T-helper 17 cell (primary cell): Measurements from ENCODE around the gene NPDC1. TPM values are rescaled to one million over a fixed set of nuclear protein-coding genes. Genes with fewer than 3 reads are reported as not detected.

Source experiments
- ATAC-seq: fragments of 150-1000 bp; cut with Tn5 transposase; 2 replicates; pipeline ENCODE4 v1.10.0; 2021; ENCODE audit warnings: mild to moderate bottlenecking, moderate library complexity
- DNase-seq, 3 donors: peaks; one replicate each; pipeline versions ENCODE4 v3.0.0 to v3.0.0-alpha.2; 2020 to 2021
- H3K9me3 ChIP-seq: one replicate; pipeline ENCODE4 v1.7.0; 2013; ENCODE audit warnings: low read length, mild to moderate bottlenecking; ENCODE audit not compliant: control insufficient read depth, poor library complexity, severe bottlenecking
- H3K27ac Mint-ChIP-seq: one replicate; pipeline ENCODE4 v1.8.0; 2022; ENCODE audit warnings: mild to moderate bottlenecking, moderate library complexity, mixed read lengths
- H3K27me3 Mint-ChIP-seq: one replicate; pipeline ENCODE4 v1.8.0; 2022; ENCODE audit warnings: mixed read lengths
- H3K36me3 Mint-ChIP-seq: one replicate; pipeline ENCODE4 v1.8.0; 2022; ENCODE audit warnings: low read depth, mixed read lengths
- H3K4me1 Mint-ChIP-seq: one replicate; pipeline ENCODE4 v1.8.0; 2022; ENCODE audit warnings: mild to moderate bottlenecking, mixed read lengths
- H3K4me3 Mint-ChIP-seq: one replicate; pipeline ENCODE4 v1.8.0; 2022; ENCODE audit warnings: mild to moderate bottlenecking, moderate library complexity, mixed read lengths
- total RNA-seq, 4 donors: library from RNA in 2 of 4; stranded (reverse) in 2 of 4; gene quantifications; one replicate each; pipeline ENCODE4 v1.2.3 and lab custom pipeline; 2022 to 2026

The NPDC1 gene
- total RNA-seq, 2 donors from 2014 or later: 139 to 202 TPM

GRCh38 chr9:137026828-137027227, 19.1 kb downstream of the NPDC1 start:
- ATAC-seq (no peak), DNase-seq (no peak)
- H3K4me3 Mint-ChIP-seq: peak overlapping the region; percentile 90
- H3K9me3 ChIP-seq: no peaks in the 10 kb centered on the region
- H3K36me3 Mint-ChIP-seq: no peaks in the 10 kb centered on the region
- peak overlapping the region; percentile 67 for H3K27ac Mint-ChIP-seq
- peaks cover 29% of the 10 kb centered on the region for H3K4me1 Mint-ChIP-seq
- H3K27me3 Mint-ChIP-seq: no peaks in the 10 kb centered on the region

GRCh38 chr9:137026384-137026783, 19.6 kb downstream of the NPDC1 start:
- H3K27me3 Mint-ChIP-seq: no peaks in the 10 kb centered on the region
- peaks cover 28% of the 10 kb centered on the region for H3K4me1 Mint-ChIP-seq
- H3K9me3 ChIP-seq: no peaks in the 10 kb centered on the region
- no peak overlapping the region for H3K27ac Mint-ChIP-seq
- H3K36me3 Mint-ChIP-seq: no peaks in the 10 kb centered on the region
- DNase-seq: no peak
- peak overlapping the region; percentile 90 for H3K4me3 Mint-ChIP-seq
- no peak for ATAC-seq

DNA sequence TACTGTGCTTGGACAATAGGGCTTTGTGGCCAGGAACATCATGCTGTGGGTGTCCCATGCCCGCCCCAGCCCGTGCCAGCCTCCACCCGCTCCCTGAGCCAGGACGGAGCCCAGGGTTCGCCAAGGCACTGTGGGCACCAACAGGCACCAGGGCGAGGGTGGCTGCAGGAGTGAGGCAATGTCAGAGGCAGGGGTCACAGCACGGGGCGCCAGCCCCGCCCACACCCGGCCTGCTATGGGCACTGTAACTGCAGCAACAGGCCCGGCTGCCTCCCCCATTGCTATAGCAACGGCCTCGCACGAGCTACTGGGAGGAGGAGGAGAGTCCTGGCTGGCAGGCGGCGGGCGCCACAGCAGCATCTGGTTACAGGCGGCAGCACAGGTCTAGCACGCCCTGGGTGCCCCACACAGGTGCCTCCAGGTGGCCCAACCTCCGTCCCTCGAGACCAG, 20.4 kb downstream of the NPDC1 start:
- H3K4me1 Mint-ChIP-seq: peaks cover 23% of the 10 kb centered on the region
- no peak overlapping the region for H3K4me3 Mint-ChIP-seq
- H3K27ac Mint-ChIP-seq: peak overlapping the region; percentile 16
- H3K36me3 Mint-ChIP-seq: no peaks in the 10 kb centered on the region
- DNase-seq: no peak
- no peaks in the 10 kb centered on the region for H3K27me3 Mint-ChIP-seq
- ATAC-seq: peak; percentile 17
- H3K9me3 ChIP-seq: no peaks in the 10 kb centered on the region

DNA sequence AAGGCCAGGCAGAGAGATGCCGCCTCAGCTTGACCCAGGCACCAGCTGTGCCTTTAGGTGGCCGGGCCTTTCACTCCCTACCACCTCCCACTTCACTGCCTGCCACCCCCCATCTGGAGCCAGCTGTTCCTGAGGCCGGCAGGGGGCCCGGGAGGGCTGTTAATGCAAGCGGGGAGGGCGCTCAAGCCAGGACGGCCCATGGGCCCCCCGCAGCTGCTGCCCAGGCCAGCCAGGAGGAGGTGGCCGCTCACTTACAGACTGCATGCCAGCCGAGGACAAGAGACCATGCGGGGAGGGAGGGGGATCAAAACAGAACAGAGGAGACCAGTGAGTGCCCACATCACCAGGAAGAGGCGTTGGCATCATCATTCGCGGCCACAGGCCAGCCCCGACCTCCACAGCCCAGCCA, 22.4 kb downstream of the NPDC1 start:
- Mint-ChIP-seq H3K36me3 (no peaks in the 10 kb centered on the region), H3K27me3 (no peaks in the 10 kb centered on the region), H3K4me1 (peaks cover 14% of the 10 kb centered on the region), H3K27ac (peak overlapping the region; percentile 45), H3K4me3 (no peak overlapping the region)
- ATAC-seq (no peak), DNase-seq (no peak)
- no peaks in the 10 kb centered on the region for H3K9me3 ChIP-seq

GRCh38 chr9:137023157-137023556, 22.8 kb downstream of the NPDC1 start:
- ATAC-seq: no peak
- H3K9me3 ChIP-seq: no peaks in the 10 kb centered on the region
- H3K27me3 Mint-ChIP-seq: no peaks in the 10 kb centered on the region
- no peak for DNase-seq
- H3K4me1 Mint-ChIP-seq: peaks cover 14% of the 10 kb centered on the region
- H3K36me3 Mint-ChIP-seq: no peaks in the 10 kb centered on the region
- H3K4me3 Mint-ChIP-seq: no peak overlapping the region
- peak overlapping the region; percentile 45 for H3K27ac Mint-ChIP-seq

DNA sequence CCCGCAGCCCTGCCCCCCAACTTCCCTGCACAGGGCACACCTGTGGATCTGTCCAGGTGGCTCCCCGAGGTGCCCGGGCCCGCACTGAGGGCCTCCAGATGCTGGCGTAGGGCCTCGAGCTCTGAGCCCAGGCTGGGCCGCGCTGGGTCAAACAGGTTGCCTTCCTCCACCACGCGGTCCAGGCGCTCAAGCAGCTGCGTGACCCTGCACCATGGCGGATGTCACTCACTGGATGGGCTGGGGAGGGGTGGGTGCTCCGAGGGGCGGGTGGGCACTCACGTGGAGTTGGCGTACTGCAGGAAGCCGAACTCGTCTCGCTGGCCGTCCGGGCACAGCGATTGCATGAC, 23.3 kb downstream of the NPDC1 start:
- no peaks in the 10 kb centered on the region for H3K9me3 ChIP-seq
- H3K36me3 Mint-ChIP-seq: no peaks in the 10 kb centered on the region
- DNase-seq (no peak), ATAC-seq (no peak)
- peaks cover 14% of the 10 kb centered on the region for H3K4me1 Mint-ChIP-seq
- H3K27ac Mint-ChIP-seq: no peak overlapping the region
- H3K27me3 Mint-ChIP-seq: no peaks in the 10 kb centered on the region
- H3K4me3 Mint-ChIP-seq: no peak overlapping the region

DNA sequence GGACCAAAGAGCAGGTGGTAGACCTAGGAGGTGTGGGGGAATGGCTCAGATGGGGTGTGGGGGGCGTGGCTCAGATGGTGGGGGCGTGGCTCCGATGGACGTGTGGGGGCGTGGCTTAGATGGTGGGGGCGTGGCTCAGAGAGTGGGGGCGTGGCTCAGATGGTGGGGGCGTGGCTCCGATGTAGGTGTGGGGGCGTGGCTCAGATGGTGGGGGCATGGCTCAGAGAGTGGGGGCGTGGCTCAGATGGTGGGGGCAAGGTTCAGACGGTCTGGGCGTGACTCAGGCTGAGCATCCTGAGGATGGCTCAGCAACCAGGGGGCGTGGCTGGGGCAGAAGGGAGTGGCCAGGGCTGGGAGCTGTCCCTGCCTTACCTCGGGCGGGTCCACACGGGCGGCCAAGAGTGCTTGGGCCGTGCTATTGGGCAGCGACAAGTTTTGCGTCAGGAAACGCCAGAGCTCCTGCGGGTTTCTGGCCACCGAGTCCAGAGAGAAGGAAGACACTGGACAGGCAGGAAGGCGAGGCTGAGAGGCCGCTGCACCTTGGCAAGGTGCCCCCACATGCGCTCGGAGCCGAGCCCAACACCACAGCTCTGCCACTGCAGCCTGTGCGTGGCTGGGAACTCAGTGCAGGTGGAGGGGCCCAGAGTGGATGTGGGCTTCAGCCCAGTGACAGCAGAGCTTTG, 23.9 kb downstream of the NPDC1 start:
- no peak overlapping the region for H3K4me3 Mint-ChIP-seq
- H3K36me3 Mint-ChIP-seq: no peaks in the 10 kb centered on the region
- H3K9me3 ChIP-seq: no peaks in the 10 kb centered on the region
- peak; percentile 53 to 71 (median 62) for DNase-seq
- H3K27ac Mint-ChIP-seq: peak overlapping the region; percentile 44
- peak; percentile 80 for ATAC-seq
- H3K4me1 Mint-ChIP-seq: peaks cover 11% of the 10 kb centered on the region
- H3K27me3 Mint-ChIP-seq: no peaks in the 10 kb centered on the region

DNA sequence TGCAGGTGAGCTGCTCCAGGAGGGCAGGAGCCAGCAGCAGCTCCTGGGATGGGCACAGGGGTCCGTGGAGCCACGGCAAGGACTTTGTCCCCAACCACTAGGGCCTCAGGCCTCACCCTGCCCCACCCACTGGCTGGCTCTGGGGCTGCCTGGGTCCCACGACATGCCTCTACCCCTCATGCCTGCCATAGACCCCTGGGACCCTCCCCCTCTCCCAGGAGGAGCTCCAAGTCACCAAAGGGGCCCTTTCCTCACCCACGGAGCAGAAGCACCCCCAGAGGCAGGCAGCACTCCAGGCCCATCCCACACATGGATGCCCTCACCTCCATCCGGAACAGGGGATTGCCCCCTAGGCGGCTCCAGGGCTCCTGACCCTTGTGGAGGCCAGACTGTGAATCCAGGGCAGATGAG, 24.4 kb downstream of the NPDC1 start:
- H3K4me1 Mint-ChIP-seq: peaks cover 9% of the 10 kb centered on the region
- no peak overlapping the region for H3K4me3 Mint-ChIP-seq
- ATAC-seq: no peak

DNA sequence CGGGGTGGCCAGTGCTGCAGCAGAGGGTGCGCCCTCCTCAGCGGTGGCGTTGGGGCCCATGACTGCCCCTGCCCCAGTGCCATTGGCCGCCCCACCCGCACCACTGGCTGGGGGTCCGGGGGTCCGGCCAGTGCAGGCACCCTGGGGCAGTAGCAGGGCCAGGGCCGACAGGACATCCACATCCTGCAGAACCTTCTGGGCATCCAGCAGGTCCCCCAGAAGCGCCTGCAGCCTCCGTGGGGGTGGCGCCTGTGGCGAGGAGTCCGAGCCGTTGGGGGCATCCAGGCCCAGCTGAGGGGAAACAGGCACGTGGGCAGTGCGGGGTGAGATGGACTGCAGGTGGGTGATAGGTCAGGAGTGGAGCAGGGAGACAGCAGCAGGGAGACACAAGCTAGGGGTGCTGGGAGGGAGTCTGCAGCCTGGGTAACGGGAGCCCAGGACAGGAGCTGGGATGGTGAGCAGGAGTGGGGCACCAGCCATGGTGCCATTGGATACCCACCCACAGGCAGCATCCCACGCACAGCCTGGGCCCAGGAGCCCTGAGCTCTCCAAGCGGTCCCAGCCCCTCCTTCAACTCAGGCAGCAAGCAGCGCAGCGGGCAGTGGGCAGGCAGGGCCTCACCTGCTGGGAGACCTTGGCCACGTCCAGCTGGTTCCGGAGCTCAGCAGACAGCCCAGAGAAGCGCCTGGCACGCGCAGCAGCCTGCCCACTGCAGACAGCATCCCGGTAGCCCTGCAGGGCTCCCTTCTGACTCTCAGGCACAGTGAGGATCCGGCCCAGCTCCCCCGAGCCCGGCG, 25.0 kb downstream of the NPDC1 start:
- H3K36me3 Mint-ChIP-seq: peaks cover 4% of the 10 kb centered on the region
- no peaks in the 10 kb centered on the region for H3K27me3 Mint-ChIP-seq
- ATAC-seq (no peak), DNase-seq (no peak)
- no peak overlapping the region for H3K27ac Mint-ChIP-seq
- peaks cover 6% of the 10 kb centered on the region for H3K4me1 Mint-ChIP-seq
- no peaks in the 10 kb centered on the region for H3K9me3 ChIP-seq
- no peak overlapping the region for H3K4me3 Mint-ChIP-seq

More for the DNA sequence above, 24.4 kb downstream of the NPDC1 start:
- Mint-ChIP-seq H3K36me3 (peaks cover 4% of the 10 kb centered on the region), H3K27me3 (no peaks in the 10 kb centered on the region), H3K27ac (peak overlapping the region; percentile 44)
- no peak for DNase-seq
- H3K9me3 ChIP-seq: no peaks in the 10 kb centered on the region

- Mint-ChIP-seq H3K27ac (no peak overlapping the region), H3K4me3 (no peak overlapping the region), H3K4me1 (peaks cover 6% of the 10 kb centered on the region), H3K27me3 (no peaks in the 10 kb centered on the region), H3K36me3 (peaks cover 4% of the 10 kb centered on the region)
- DNase-seq: no peak
- no peaks in the 10 kb centered on the region for H3K9me3 ChIP-seq
- ATAC-seq: no peak
Observed at GRCh38 chr9:137019891-137020683, 25.9 kb downstream of the NPDC1 start.

GRCh38 chr9:137018761-137019559, 27.0 kb downstream of the NPDC1 start:
- no peak overlapping the region for H3K27ac Mint-ChIP-seq
- no peak for DNase-seq
- no peaks in the 10 kb centered on the region for H3K9me3 ChIP-seq

DNA sequence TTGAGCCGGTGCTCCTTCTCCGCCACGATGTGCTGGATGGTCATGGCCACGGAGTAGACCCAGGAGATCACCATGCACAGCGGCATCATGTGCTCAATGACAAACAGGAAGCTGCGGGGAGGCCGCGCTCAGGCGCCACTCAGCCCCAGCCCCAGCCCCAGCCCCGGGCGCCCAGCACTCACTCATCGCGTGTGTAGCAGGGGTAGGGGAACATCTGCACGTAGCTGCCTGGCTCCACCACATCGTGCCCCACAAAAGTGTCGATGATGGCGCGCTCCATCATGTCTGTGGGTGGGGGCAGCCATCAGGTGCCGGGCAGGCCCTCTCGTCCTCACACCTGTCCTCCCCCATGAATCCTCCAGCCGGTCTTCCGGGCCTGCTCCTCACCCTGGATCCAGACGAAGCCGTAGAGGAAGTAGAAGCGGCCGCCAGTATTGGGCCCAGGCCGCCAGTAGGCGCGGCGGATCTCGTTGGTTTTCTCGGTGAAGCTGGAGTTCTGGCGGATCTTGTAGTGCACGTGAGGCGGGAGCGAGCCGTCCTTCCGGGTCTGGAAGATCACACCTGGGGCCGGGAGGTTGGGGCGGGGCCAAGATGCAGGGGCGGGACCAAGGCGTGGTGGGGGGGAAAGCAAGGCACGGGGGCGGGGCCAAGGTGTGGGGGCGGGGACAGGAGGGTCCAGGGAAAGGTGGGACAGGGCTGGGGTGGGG, 28.0 kb downstream of the NPDC1 start:
- ATAC-seq (no peak), DNase-seq (no peak)
- H3K27ac Mint-ChIP-seq: no peak overlapping the region
- H3K36me3 Mint-ChIP-seq: peaks cover 4% of the 10 kb centered on the region
- no peaks in the 10 kb centered on the region for H3K9me3 ChIP-seq
- no peak overlapping the region for H3K4me3 Mint-ChIP-seq
- H3K4me1 Mint-ChIP-seq: peaks cover 6% of the 10 kb centered on the region
- H3K27me3 Mint-ChIP-seq: no peaks in the 10 kb centered on the region

More at GRCh38 chr9:137018761-137019559, 27.0 kb downstream of the NPDC1 start:
- Mint-ChIP-seq H3K4me1 (peaks cover 6% of the 10 kb centered on the region), H3K36me3 (peaks cover 4% of the 10 kb centered on the region), H3K4me3 (no peak overlapping the region), H3K27me3 (no peaks in the 10 kb centered on the region)
- ATAC-seq: no peak
